GM19468 (cell line): ENCODE measurements around the gene SDK1.

Experiments
- ATAC-seq: cut with Tn5 transposase; IDR thresholded peaks from one replicate; pipeline ENCODE4 v1.9.1; 2021; ENCODE audit warnings: mild to moderate bottlenecking, moderate library complexity, moderate number of reproducible peaks; ENCODE audit not compliant: unreplicated experiment; ENCODE audit errors: extremely low read depth

SDK1 gene

GRCh38 chr7:3451701-3452100 is 150.6 kb downstream of the SDK1 start:
- ATAC-seq: no peak

DNA sequence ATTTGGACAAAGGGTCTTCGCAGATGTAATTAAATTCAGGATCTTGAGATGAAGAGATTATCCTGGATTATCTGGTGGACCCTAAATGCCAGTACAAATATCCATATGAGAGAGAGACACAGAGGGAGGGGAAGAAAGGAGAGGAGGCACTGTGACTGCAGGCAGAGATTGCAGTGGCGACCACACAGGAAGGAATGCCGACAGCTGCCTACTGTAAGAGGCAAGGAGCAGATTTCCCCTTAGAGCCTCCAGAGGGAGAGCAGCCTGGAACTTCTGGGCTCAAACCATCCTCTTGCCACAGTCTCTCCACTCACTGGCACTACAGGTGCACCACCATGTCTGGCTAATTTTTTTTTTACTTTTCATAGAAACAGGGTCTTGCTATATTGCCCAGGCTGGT is 152.3 kb downstream of the SDK1 start:
- ATAC-seq: no peak

- no peak for ATAC-seq
Observed at GRCh38 chr7:3455806-3456595, 154.9 kb downstream of the SDK1 start.

GRCh38 chr7:3459111-3459510 is 158.1 kb downstream of the SDK1 start:
- no peak for ATAC-seq

- ATAC-seq: no peak
Observed at GRCh38 chr7:3461923-3462322, 160.9 kb downstream of the SDK1 start.

DNA sequence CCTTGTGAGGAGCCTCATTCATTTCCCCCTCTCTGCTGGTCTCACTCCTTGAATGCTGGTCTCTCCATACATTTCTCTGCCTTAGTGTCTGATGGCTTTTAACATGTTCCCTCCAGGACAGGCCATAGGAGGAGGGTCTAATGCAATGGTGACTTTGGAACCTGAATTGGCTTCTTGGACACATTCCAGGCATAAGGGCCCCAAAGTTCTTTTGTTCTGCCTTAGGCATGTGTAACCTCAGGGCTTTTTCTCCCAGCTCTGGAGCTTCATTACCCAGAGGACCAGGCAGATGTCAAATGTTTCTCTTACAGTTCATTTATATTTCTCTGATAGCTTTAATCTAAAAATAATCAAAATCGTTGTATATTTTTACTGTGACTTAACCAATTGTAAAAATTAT is 162.6 kb downstream of the SDK1 start:
- ATAC-seq: no peak

- no peak for ATAC-seq
Observed at GRCh38 chr7:3464900-3465622, 164.0 kb downstream of the SDK1 start.

GRCh38 chr7:3466261-3466660 is 165.2 kb downstream of the SDK1 start:
- no peak for ATAC-seq

GRCh38 chr7:3469641-3470040 is 168.6 kb downstream of the SDK1 start:
- no peak for ATAC-seq

DNA sequence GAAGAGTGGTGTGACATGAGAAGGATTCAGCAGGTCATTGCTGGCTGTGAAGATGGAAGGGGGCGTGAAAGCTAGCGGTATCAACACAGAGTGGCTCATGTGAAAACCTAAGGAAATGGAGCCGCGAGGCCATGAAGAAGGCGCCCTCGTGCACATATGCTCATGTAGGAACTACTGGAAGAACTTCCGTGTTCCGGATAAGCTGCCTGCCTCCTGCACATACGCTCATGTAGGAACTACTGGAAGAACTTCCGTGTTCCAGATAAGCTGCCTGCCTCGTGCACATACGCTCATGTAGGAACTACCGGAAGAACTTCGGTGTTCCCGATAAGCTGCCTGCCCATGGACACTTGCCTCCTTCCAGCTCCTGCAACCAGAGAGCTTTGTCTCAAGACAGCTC is 179.1 kb downstream of the SDK1 start:
- ATAC-seq: no peak

- no peak for ATAC-seq
Observed at GRCh38 chr7:3481435-3481834, 180.4 kb downstream of the SDK1 start.

- ATAC-seq: no peak
Observed at GRCh38 chr7:3482147-3482921, 181.3 kb downstream of the SDK1 start.

- no peak for ATAC-seq
Observed at GRCh38 chr7:3486841-3487240, 185.8 kb downstream of the SDK1 start.

DNA sequence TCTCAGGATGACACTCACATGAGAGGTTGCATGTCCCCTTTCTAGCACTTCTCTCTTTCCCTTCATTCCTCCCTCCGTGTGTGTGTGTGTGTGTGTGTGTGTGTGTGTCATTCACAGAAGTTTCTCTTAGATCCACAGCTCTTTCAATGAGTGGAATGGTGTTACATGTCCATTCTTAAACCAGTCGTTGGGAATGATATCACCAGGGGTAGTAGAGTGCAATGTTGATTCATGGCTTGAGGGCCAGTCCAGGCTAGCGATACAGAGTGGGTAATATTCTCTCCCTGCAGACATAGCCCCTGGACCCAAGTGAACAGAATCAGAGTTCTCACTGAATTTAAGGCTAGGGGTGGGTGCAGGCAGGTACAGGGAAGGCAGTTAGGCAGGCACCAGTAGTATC is 187.8 kb downstream of the SDK1 start:
- ATAC-seq: no peak

GRCh38 chr7:3493499-3493898 is 192.4 kb downstream of the SDK1 start:
- ATAC-seq: no peak

DNA sequence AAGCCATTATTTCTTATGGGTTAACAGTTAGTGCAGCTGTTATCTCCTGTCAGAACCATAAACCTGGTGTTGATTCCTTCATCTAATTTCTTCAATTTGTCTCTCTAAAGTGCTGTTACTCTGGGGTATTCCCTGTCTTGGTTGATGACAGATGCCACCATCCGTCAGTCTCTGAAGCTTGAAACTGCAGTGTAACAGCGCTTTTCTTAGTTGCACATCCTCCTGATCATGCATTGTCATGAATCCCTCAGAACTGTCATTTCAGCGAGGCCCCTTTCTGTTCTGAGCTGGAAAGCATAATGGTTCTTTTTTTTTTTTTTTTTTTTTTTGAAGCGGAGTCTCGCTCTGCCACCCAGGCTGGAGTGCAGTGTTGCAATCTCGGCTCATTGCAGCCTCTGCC is 193.9 kb downstream of the SDK1 start:
- no peak for ATAC-seq

- ATAC-seq: no peak
Observed at GRCh38 chr7:3495530-3495929, 194.5 kb downstream of the SDK1 start.

- no peak for ATAC-seq
Observed at GRCh38 chr7:3495954-3496353, 194.9 kb downstream of the SDK1 start.

DNA sequence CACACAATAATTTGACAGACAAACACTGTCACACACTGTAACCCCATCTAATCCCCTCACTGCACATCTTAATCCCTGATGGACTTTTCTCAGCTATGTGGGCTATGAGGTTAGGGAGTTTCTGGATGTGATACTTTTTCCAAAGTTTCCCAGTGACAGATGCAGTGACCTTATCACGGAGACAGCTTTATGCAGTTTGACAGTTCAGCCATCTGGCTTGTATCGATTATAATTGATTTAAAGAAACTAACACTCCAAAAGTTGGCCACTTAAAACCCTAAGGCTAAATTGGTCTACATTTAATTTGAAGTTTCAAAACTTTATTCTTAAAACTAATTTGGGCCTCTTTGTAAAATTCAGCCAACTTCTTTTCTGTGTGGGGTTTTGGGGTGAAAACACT is 196.7 kb downstream of the SDK1 start:
- no peak for ATAC-seq

DNA sequence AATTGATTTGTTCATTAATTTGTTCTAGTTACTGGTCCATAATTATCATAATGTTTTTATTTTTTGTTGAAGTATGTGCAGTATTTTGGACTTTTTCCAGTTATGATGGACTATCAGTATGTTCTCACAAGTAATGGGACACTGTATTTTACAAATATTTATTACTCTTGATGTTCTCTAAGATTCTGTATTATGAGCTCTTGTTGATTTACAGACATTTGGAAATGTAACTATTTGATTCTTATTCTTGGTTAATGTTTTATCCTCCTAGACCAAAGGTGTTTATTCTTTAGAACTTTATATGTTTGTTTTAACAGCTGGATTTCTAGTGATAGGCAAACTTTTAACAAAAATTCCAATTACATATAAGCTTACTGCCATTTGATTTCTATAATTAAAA is 200.6 kb downstream of the SDK1 start:
- ATAC-seq: no peak

- no peak for ATAC-seq
Observed at GRCh38 chr7:3504384-3504783, 203.3 kb downstream of the SDK1 start.
